GM12878 (cell line): Measurements from ENCODE around the gene ERVK3-1. TPM values are rescaled to one million over a fixed set of nuclear protein-coding genes. Genes with fewer than 3 reads are reported as not detected.

Experiments used
- ATAC-seq: fragments of 200-7000 bp; cut with Tn5 transposase; 3 replicates; pipeline ENCODE4 v1.9.1; 2020; ENCODE audit warnings: mild to moderate bottlenecking, moderate library complexity
- BruUV-seq: library from RNA; stranded (reverse); fragments of 400-500 nt; replicated peaks from 2 replicates; lab custom pipeline; 2021; lab: Mats Ljungman, UMichigan
- CTCF ChIA-PET: fragments of 300-600 bp; sonication (Branson Sonifier 250); formaldehyde crosslinking; extraction: SDS; loops from one replicate; lab custom pipeline; 2021; ENCODE audit warnings: inconsistent platforms; lab: Yijun Ruan, JAX
- POLR2A ChIA-PET: fragments of 350-600 bp; formaldehyde crosslinking; extraction: SDS; loops from one replicate; lab custom pipeline; 2021; ENCODE audit warnings: inconsistent platforms; lab: Charles Lee
- RAD21 ChIA-PET: fragments of 300-600 bp; sonication (Branson Sonifier 250); formaldehyde crosslinking; loops from one replicate; lab custom pipeline; 2023; ENCODE audit warnings: antibody characterized with exemption; ENCODE audit not compliant: unreplicated experiment; lab: Charles Lee
- SMC1A ChIA-PET: fragments of 300-600 bp; sonication (Branson Sonifier 250); formaldehyde crosslinking; loops from one replicate; lab custom pipeline; 2023; ENCODE audit not compliant: unreplicated experiment, uncharacterized antibody; lab: Charles Lee
- DNase-seq: peaks from one replicate; pipeline ENCODE4 v3.0.0-alpha.2; 2011; ENCODE audit warnings: low read depth, low spot score
- FAIRE-seq: peaks from 3 replicates; lab custom pipeline; 2011; peaks lifted over from hg19 to GRCh38; lab: Jason Lieb, UNC
- H2AFZ ChIP-seq: 2 replicates; pipeline ENCODE4 v1.6.0; 2011; ENCODE audit warnings: low read depth, low read length, control low read depth; ENCODE audit not compliant: control insufficient read depth
- H3K27ac ChIP-seq: 2 replicates; pipeline ENCODE4 v1.5.1; 2011; ENCODE audit warnings: control low read depth; ENCODE audit not compliant: control insufficient read depth, insufficient read depth
- H3K27me3 ChIP-seq, 2 experiments: replicated peaks in 1 of 2; 2 replicates each; pipeline versions ENCODE4 v1.6.0 to v1.6.1; 2011; ENCODE audit warnings: low read length in 1 of 2; ENCODE audit not compliant: control insufficient read depth in 2 of 2, insufficient read depth in 2 of 2
- H3K36me3 ChIP-seq, 2 experiments: 2 replicates each; pipeline ENCODE4 v1.5.1; 2011; ENCODE audit warnings: low read length in 1 of 2; ENCODE audit not compliant: control insufficient read depth in 2 of 2, insufficient read depth in 2 of 2
- H3K4me1 ChIP-seq: 2 replicates; pipeline ENCODE4 v1.6.1; 2011; ENCODE audit warnings: mild to moderate bottlenecking, low read length, moderate library complexity, mixed read lengths; ENCODE audit not compliant: control insufficient read depth, insufficient read depth
- H3K4me2 ChIP-seq: 2 replicates; pipeline ENCODE4 v1.6.0; 2011; ENCODE audit warnings: control low read depth; ENCODE audit not compliant: control insufficient read depth, insufficient read depth
- H3K4me3 ChIP-seq: fragments of 200-600 bp; sonication (generic); 2 replicates; pipeline ENCODE4 v1.5.1; 2016
- H3K79me2 ChIP-seq: 2 replicates; pipeline ENCODE4 v1.6.0; 2011; ENCODE audit warnings: low read length; ENCODE audit not compliant: control insufficient read depth, insufficient read depth
- H3K9ac ChIP-seq: 2 replicates; pipeline ENCODE4 v1.8.0; 2011; ENCODE audit warnings: low read length, control low read depth, mixed read lengths; ENCODE audit not compliant: control insufficient read depth, insufficient read depth
- H3K9me3 ChIP-seq: replicated peaks from 3 replicates; pipeline ENCODE4 v1.5.1; 2011; ENCODE audit warnings: mild to moderate bottlenecking, low read length; ENCODE audit not compliant: control insufficient read depth, insufficient read depth
- H4K20me1 ChIP-seq: 2 replicates; pipeline ENCODE4 v1.6.0; 2011; ENCODE audit not compliant: control insufficient read depth, insufficient read depth
- CTCF ChIP-seq, 3 experiments: IDR thresholded peaks in 2 of 3; conservative IDR thresholded peaks in 1 of 3; 2 replicates each; pipeline ENCODE4 v1.5.1; 2011; ENCODE audit warnings: low read depth in 3 of 3, low read length in 3 of 3, mild to moderate bottlenecking in 3 of 3, control low read depth in 2 of 3, moderate library complexity in 2 of 3, inconsistent platforms in 1 of 3, mixed read lengths in 1 of 3; ENCODE audit not compliant: control insufficient read depth in 2 of 3, insufficient read depth in 1 of 3; ENCODE audit errors: extremely low read depth in 1 of 3
- JUND ChIP-seq: IDR thresholded peaks from 2 replicates; pipeline ENCODE4 v1.6.1; 2012; ENCODE audit warnings: low read depth, mild to moderate bottlenecking, low read length, improper control_type of control experiment, moderate library complexity
- MTA3 ChIP-seq: IDR thresholded peaks from 2 replicates; pipeline ENCODE4 v1.6.1; 2012; ENCODE audit warnings: low read length, inconsistent platforms, borderline replicate concordance
- NFYB ChIP-seq: IDR thresholded peaks from 2 replicates; pipeline ENCODE4 v1.6.1; 2011; ENCODE audit warnings: low read depth, mild to moderate bottlenecking, low read length, improper control_type of control experiment, moderate library complexity; ENCODE audit not compliant: insufficient read depth
- NR2C1 ChIP-seq: fragments of 450-650 bp; IDR thresholded peaks from 2 replicates; pipeline ENCODE4 v1.6.1; 2017; ENCODE audit warnings: antibody characterized with exemption, mild to moderate bottlenecking, moderate library complexity
- SMARCA5 ChIP-seq: fragments of 450-650 bp; IDR thresholded peaks from 2 replicates; pipeline ENCODE4 v1.6.1; 2017; ENCODE audit warnings: mild to moderate bottlenecking
- SREBF2 ChIP-seq: IDR thresholded peaks from 2 replicates; pipeline ENCODE4 v1.6.1; 2012; ENCODE audit warnings: mild to moderate bottlenecking, low read length
- TARDBP ChIP-seq: IDR thresholded peaks from 2 replicates; pipeline ENCODE4 v1.6.1; 2016; ENCODE audit warnings: borderline replicate concordance
- WGBS: methylation state at CpG from one replicate; pipeline ENCODE4 v1.1.6; 2016; ENCODE audit warnings: low lambda C conversion rate; ENCODE audit not compliant: insufficient replicate concordance, insufficient coverage; ENCODE audit errors: missing lambda C conversion rate; 5-methylcytosine and 5-hydroxymethylcytosine counted together
- in situ Hi-C: fragments of 300-500 bp; cut with MboI; formaldehyde crosslinking; loops from 9 replicates; pipeline ENCODE4 v1.14.3; 2018; ENCODE audit warnings: mixed read lengths
- intact Hi-C: fragments of 100-400 bp; cut with micrococcal nuclease; formaldehyde crosslinking; loops from one replicate; pipeline ENCODE4 v1.14.2; 2022; ENCODE audit not compliant: unreplicated experiment
- polyA plus RNA-seq, 11 experiments: library from polyadenylated mRNA; depleted of rRNA in 4 of 11; unstranded in 6 of 11; stranded (reverse) in 5 of 11; fragments of >200 nt; fragmentation: Nextera tagmentation in 4 of 11; fragmentation: Illumina TruSeq in 1 of 11; extraction: Ambion mirVana in 4 of 11; extraction: Trizol in 1 of 11; gene quantifications; 1 replicate in 1 of 11; 2 replicates in 10 of 11; pipeline versions ENCODE4 v1.2.1 to v1.2.3, GENCODE V29; 2011 to 2016; ENCODE audit warnings: inconsistent platforms in 2 of 11, missing spikeins in 2 of 11, low read depth in 1 of 11
- total RNA-seq, 4 experiments: library from RNA; depleted of rRNA in 3 of 4; stranded (reverse); fragments of >200 nt in 3 of 4; fragmentation: Illumina TruSeq in 1 of 4; extraction: Trizol in 1 of 4; gene quantifications; 2 replicates each; pipeline versions ENCODE4 v1.2.1 to v1.2.3, GENCODE V29; 2013 to 2021

The ERVK3-1 gene
- total and polyA plus RNA-seq, 10 of the 15 experiments (the other 5 are each of a cell fraction or from before 2014, with no cell fraction given), result 59.3 to 172 (median 95.8) TPM

- BruUV-seq, result no TSS peak
- ChIA-PET RAD21 (no interaction called here), CTCF (no interaction called here), POLR2A (no interaction called here), SMC1A (no interaction called here)
- Histone ChIP-seq H3K4me3 (no peak overlapping the region), H3K9ac (no peak overlapping the region), H3K4me1 (no peaks in the 10 kb centered on the region), H3K27me3 (no peaks in the 10 kb centered on the region), H3K36me3 (peaks cover 7 to 11% of the 10 kb centered on the region in 2 experiments; a peak in 3 of 4 replicates), H4K20me1 (no peaks in the 10 kb centered on the region; the same call in 1 of the 2 replicates), H2AFZ (no peak overlapping the region), H3K79me2 (no peaks in the 10 kb centered on the region), H3K9me3 (no peaks in the 10 kb centered on the region; the same call in 2 of the 3 replicates), H3K27ac (no peak overlapping the region), H3K4me2 (no peak overlapping the region)
- intact Hi-C loops (no loop called here), in situ Hi-C loops (no loop called here)
- FAIRE-seq (no peak), DNase-seq (no peak), ATAC-seq (no peak)
- WGBS, result 99% methylated on average over 4 of the region's 4 CpGs
- TF ChIP-seq JUND, result no peak
These were observed 31.6 kb downstream of the ERVK3-1 start for GRCh38 chr19:58336820-58337219.

DNA sequence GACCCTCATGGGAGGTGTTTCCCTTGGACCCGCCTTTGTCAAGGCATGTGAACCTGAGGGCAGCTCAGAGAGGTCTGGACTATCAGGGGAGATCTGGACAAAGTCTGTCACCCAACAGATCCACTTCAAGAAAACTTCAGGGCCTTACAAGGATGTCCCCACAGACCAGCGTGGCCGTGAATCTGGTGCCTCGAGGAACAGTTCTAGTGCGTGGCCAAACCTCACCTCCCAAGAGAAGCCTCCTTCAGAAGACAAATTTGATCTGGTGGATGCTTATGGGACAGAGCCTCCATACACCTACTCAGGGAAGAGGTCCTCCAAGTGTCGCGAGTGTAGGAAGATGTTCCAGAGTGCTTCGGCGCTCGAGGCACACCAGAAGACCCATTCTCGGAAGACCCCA lies 33.2 kb downstream of the ERVK3-1 start:
- no peak overlapping the region for H3K4me2 ChIP-seq
- no peak overlapping the region for H3K9ac ChIP-seq
- 96% methylated on average over 11 of the region's 11 CpGs for WGBS
- RAD21 ChIA-PET, result no interaction called here
- H3K4me1 ChIP-seq, result no peaks in the 10 kb centered on the region
- in situ Hi-C loops (no loop called here), intact Hi-C loops (no loop called here)
- no peaks in the 10 kb centered on the region; the same call in 2 of the 3 replicates for H3K9me3 ChIP-seq
- no peak overlapping the region for H3K27ac ChIP-seq
- H2AFZ ChIP-seq, result no peak overlapping the region
- no peak for ATAC-seq
- H3K79me2 ChIP-seq, result no peaks in the 10 kb centered on the region
- no peak for TF ChIP-seq NR2C1
- TF ChIP-seq SMARCA5, result no peak
- TF ChIP-seq SREBF2, result no peak
- no peak for TF ChIP-seq MTA3
- no peak for TF ChIP-seq CTCF (IDR thresholded peaks at IDR 0.05 in 2 of 3, conservative IDR thresholded peaks at IDR 0.05 in 1 of 3; ENCODE audit: control insufficient read depth in 2 of 3, extremely low read depth in 1 of 3, insufficient read depth in 1 of 3, low read depth in 3 of 3, low read length in 3 of 3)
- TF ChIP-seq NFYB, result no peak
- TF ChIP-seq TARDBP, result no peak
- no peaks in the 10 kb centered on the region; the same call in 1 of the 2 replicates for H4K20me1 ChIP-seq
- H3K36me3 ChIP-seq, result peaks cover 7 to 11% of the 10 kb centered on the region in 2 experiments; a peak in 3 of 4 replicates
- POLR2A ChIA-PET, result no interaction called here
- no peak for FAIRE-seq
- CTCF ChIA-PET, result no interaction called here
- no peak for DNase-seq
- SMC1A ChIA-PET, result no interaction called here
- H3K27me3 ChIP-seq, result no peaks in the 10 kb centered on the region
- H3K4me3 ChIP-seq, result no peak overlapping the region
- BruUV-seq, result no TSS peak
